ENCODE data around the gene PRMT3.
A peak's percentile ranks its signal among the peaks of the same experiment; 100 is the strongest.

GRCh38 chr11:20443596-20443995, 56.1 kb downstream of the PRMT3 start:
- TF ChIP-seq CTCF (IDR thresholded peaks at IDR 0.05): peak in 1 of 6 experiments; percentile 30
- no peak for TF ChIP-seq POLR2A (IDR thresholded peaks at IDR 0.05)

All from esophagus squamous epithelium (tissue), 4 donors.